Central memory CD8-positive, alpha-beta T cell (primary cell): ENCODE results near the gene DIP2C.
"Not testable (repeated sequence)": the region's sequence is repeated elsewhere in the genome, so short reads cannot be mapped to it uniquely, and the experiment has no call there.

ENCODE experiments used
- ATAC-seq: fragments of 150-1000 bp; cut with Tn5 transposase; replicated peaks from 2 replicates; pipeline ENCODE4 v1.10.0; 2022; ENCODE audit warnings: mild to moderate bottlenecking, moderate FRiP score, moderate number of reproducible peaks; ENCODE audit not compliant: poor library complexity, severe bottlenecking; ENCODE audit errors: extremely low read depth
- DNase-seq, 2 donors: peaks; one replicate each; pipeline ENCODE4 v3.0.0; 2021; ENCODE audit warnings: low spot score in 2 of 2
- H3K27ac Mint-ChIP-seq: one replicate; pipeline ENCODE4 v1.8.0; 2022; ENCODE audit warnings: low read depth, mild to moderate bottlenecking, moderate library complexity, mixed read lengths
- H3K27me3 Mint-ChIP-seq: one replicate; pipeline ENCODE4 v1.8.0; 2022; ENCODE audit warnings: mixed read lengths
- H3K36me3 Mint-ChIP-seq: one replicate; pipeline ENCODE4 v1.8.0; 2022; ENCODE audit warnings: mild to moderate bottlenecking, moderate library complexity, mixed read lengths; ENCODE audit not compliant: insufficient read depth
- H3K4me1 Mint-ChIP-seq: one replicate; pipeline ENCODE4 v1.8.0; 2022; ENCODE audit warnings: mixed read lengths
- H3K4me3 Mint-ChIP-seq: one replicate; pipeline ENCODE4 v1.8.0; 2022; ENCODE audit warnings: mild to moderate bottlenecking, moderate library complexity, mixed read lengths
- H3K9me3 Mint-ChIP-seq: one replicate; pipeline ENCODE4 v1.8.0; 2022; ENCODE audit warnings: mixed read lengths

Gene DIP2C

DNA sequence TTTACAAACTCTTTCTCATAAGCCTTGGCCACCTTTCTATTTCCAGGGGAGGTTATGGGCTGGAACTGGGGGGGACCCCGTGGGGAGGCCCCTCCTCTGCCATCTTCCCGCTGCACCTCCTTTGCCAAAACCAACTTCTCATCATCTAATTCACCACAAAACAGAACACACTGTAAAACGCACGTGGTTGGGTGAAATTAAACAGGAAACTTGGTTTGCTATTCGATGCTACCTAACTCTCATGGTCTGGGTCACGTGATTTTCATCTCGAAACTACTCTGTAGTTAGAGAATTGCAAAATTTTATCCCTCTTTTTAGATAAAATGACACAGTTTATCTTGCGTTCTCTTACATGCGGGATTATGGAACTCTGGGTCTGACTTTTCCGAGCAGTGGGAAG, 312.2 kb downstream of the DIP2C start:
- no peak for DNase-seq
- no peaks in the 10 kb centered on the region for H3K9me3 Mint-ChIP-seq
- no peak for ATAC-seq
- no peak overlapping the region for H3K4me3 Mint-ChIP-seq
- H3K27me3 Mint-ChIP-seq, result no peaks in the 10 kb centered on the region
- H3K36me3 Mint-ChIP-seq, result peaks cover 3% of the 10 kb centered on the region
- H3K4me1 Mint-ChIP-seq, result peaks cover 10% of the 10 kb centered on the region
- no peak overlapping the region for H3K27ac Mint-ChIP-seq

DNA sequence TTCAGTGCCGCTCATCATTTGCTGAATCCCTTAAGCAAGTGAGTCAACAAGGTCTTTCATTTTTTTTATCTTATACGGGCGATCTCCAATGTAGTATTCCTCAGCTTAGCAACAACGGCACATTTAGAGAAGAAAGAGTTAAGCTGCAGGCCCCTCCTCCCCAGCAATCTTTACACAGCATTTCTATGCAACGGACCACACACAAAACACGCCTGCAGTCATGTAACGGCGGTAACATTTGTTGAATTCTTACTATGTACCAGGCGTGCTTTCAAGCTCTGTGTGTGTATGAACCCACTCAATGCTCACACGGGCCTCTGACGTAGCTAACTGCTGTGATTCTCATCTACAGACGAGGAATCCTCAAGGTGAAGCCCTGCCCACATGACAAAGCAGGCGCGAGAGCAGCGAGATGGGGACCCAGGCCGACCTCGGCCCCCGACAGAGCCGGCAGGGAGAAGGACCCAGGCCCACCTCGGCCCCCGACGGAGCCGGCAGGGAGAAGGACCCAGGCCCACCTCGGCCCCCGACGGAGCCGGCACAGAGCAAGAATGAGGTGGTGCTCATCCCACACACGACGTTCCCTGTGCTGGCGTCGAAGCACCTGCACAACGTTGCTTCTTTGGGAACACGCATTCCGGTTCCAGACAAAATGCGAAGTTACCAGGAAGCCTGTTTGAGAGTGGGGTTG, 313.5 kb downstream of the DIP2C start:
- ATAC-seq, result no peak
- no peaks in the 10 kb centered on the region for H3K4me1 Mint-ChIP-seq
- no peaks in the 10 kb centered on the region for H3K27me3 Mint-ChIP-seq
- no peak overlapping the region for H3K4me3 Mint-ChIP-seq
- H3K27ac Mint-ChIP-seq, result no peak overlapping the region
- H3K9me3 Mint-ChIP-seq, result no peaks in the 10 kb centered on the region
- no peak for DNase-seq
- no peaks in the 10 kb centered on the region for H3K36me3 Mint-ChIP-seq

DNA sequence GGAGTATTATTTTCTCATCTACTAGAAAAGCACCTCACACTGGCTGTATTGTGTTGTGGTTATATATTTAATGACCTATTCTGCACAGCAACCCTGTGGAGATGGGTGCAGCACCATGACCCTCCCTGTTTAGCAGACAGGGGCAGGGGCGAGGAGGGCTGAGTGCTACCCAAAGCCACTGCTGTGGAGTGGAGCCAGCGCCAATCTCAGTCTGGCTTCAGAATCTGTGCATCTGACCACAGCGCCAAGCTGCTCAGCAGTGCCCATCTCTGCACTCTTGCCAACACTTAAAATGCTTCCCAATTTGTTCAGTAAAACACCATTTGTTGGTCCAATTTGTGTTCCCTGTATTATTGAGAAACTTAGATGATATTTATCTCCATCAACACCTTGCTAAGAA, 315.1 kb downstream of the DIP2C start:
- no peak overlapping the region for H3K4me3 Mint-ChIP-seq
- no peak overlapping the region for H3K27ac Mint-ChIP-seq
- DNase-seq (no peak), ATAC-seq (no peak)
- no peaks in the 10 kb centered on the region for H3K36me3 Mint-ChIP-seq
- H3K27me3 Mint-ChIP-seq, result no peaks in the 10 kb centered on the region
- no peaks in the 10 kb centered on the region for H3K4me1 Mint-ChIP-seq
- H3K9me3 Mint-ChIP-seq, result no peaks in the 10 kb centered on the region

DNA sequence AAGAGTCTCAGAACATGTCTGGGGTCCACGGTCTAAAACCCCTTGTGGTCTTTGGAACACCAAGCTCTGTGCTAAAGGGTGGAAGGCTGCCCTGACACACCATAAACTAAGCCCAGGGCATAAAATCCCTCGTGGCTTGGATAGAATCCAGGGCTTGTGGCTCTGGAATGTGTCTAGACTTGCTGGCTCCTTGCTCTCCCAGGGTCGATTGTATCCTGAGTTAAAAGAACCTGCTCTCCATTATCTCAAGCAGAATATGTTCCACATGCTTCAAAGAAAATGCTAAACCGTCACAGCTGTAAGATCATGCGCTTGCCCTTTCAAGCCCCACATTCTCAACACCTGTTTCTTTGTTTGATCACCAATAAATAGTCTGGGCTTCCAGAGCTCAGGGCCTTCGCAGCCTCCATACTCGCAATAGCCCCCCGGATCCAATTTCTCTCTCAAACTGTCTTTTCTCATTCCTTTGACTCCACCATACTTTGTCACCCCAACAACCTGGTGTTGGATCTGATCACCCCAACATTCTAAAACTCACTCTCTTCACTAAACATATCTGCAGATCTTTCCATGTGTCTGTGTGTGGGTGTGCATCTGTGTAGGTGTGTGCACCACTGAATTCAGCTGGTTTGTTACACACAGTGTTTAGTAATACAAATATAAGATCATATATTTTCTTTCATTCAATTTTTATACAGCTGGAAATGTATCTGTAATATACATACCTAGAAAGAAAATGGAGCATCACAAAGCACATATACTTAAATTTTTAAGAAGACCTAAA, 315.8 kb downstream of the DIP2C start:
- no peak for ATAC-seq
- H3K27me3 Mint-ChIP-seq, result no peaks in the 10 kb centered on the region
- no peak overlapping the region for H3K4me3 Mint-ChIP-seq
- H3K36me3 Mint-ChIP-seq, result no peaks in the 10 kb centered on the region
- DNase-seq, result no peak
- no peaks in the 10 kb centered on the region for H3K4me1 Mint-ChIP-seq
- H3K27ac Mint-ChIP-seq, result no peak overlapping the region
- no peaks in the 10 kb centered on the region for H3K9me3 Mint-ChIP-seq

DNA sequence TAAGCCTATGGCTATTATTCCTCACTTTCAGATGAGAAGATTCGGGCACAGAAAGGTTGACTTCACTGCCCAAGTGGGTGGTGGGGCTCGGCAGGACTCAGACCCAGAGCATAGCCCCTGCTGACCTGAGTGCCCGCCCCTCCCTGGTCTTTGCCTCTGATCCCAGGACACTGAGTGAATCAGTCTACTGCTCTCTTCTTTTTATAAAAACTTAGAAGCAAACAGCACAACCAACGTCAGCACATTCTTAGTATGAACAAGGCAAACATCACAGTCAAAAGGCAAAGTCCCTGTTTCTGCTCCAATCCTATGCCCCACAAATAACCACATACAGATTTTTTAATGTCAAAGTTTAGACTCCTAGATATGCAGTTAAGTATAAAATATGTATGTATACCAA, 316.5 kb downstream of the DIP2C start:
- no peaks in the 10 kb centered on the region for H3K9me3 Mint-ChIP-seq
- H3K4me1 Mint-ChIP-seq, result no peaks in the 10 kb centered on the region
- H3K27me3 Mint-ChIP-seq, result no peaks in the 10 kb centered on the region
- H3K36me3 Mint-ChIP-seq, result no peaks in the 10 kb centered on the region
- no peak overlapping the region for H3K27ac Mint-ChIP-seq
- H3K4me3 Mint-ChIP-seq, result no peak overlapping the region
- no peak for ATAC-seq
- no peak for DNase-seq

DNA sequence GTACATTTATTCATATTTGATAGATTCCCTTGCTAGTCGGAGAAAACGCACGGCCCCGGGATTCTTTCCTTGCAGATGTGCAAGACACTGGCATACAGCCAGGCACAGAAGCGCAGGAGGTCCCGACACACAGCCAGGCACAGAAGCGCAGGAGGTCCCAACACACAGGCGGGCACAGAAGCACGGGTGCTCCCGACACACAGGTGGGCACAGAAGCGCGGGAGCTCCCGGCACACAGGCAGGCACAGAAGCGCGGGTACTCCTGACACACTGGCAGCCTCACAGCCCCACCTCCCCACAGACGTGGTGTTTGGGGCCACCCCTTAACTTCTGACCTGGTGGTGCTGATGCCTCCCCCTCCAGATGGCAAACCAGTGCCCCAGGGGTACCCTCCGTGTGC, 316.9 kb downstream of the DIP2C start:
- H3K27ac Mint-ChIP-seq, result no peak overlapping the region
- no peaks in the 10 kb centered on the region for H3K9me3 Mint-ChIP-seq
- no peaks in the 10 kb centered on the region for H3K4me1 Mint-ChIP-seq
- no peaks in the 10 kb centered on the region for H3K36me3 Mint-ChIP-seq
- ATAC-seq (no peak), DNase-seq (no peak)
- H3K27me3 Mint-ChIP-seq, result no peaks in the 10 kb centered on the region
- no peak overlapping the region for H3K4me3 Mint-ChIP-seq

DNA sequence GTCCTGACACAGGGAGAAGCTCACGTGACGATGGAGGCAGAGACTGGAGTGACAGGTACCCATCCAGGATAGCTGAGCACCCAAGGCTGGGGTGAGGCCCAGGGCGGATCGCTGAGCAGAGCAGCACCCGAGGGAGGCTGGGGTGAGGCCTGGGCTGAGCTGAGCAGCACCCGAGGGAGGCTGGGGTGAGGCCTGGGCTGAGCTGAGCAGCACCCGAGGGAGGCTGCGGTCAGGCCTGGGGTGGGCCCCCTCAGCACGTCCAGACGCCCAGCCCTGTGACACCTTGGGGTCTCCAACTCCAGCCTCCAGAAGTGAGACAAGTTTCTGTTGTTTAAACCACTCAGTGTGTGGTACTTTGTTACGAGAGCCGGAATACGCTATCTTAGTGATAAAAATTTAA, 318.0 kb downstream of the DIP2C start:
- ATAC-seq, result no peak
- no peak for DNase-seq
- Mint-ChIP-seq H3K4me1 (no peaks in the 10 kb centered on the region), H3K36me3 (no peaks in the 10 kb centered on the region), H3K27ac (no peak overlapping the region), H3K4me3 (no peak overlapping the region), H3K9me3 (no peaks in the 10 kb centered on the region), H3K27me3 (no peaks in the 10 kb centered on the region)

DNA sequence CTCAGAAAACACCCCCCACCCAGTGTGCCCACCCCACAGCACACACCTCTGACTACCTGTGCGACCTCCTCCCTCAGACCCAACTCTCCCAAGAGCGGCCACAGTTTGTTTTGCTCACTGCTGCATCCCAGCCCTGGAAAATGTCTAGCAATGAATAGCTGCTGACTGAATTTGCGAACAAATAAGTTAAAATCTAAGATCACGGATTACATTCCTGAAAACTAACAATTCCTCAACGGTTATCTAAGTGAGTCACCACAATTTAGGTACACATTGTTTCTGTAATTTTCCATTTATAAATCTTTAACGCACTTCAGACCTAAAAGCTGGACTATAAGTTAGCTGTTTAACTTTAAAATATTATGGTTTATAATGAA, 319.0 kb downstream of the DIP2C start:
- no peaks in the 10 kb centered on the region for H3K9me3 Mint-ChIP-seq
- H3K36me3 Mint-ChIP-seq, result no peaks in the 10 kb centered on the region
- DNase-seq (no peak), ATAC-seq (no peak)
- H3K4me3 Mint-ChIP-seq, result no peak overlapping the region
- no peak overlapping the region for H3K27ac Mint-ChIP-seq
- H3K4me1 Mint-ChIP-seq, result no peaks in the 10 kb centered on the region
- no peaks in the 10 kb centered on the region for H3K27me3 Mint-ChIP-seq

DNA sequence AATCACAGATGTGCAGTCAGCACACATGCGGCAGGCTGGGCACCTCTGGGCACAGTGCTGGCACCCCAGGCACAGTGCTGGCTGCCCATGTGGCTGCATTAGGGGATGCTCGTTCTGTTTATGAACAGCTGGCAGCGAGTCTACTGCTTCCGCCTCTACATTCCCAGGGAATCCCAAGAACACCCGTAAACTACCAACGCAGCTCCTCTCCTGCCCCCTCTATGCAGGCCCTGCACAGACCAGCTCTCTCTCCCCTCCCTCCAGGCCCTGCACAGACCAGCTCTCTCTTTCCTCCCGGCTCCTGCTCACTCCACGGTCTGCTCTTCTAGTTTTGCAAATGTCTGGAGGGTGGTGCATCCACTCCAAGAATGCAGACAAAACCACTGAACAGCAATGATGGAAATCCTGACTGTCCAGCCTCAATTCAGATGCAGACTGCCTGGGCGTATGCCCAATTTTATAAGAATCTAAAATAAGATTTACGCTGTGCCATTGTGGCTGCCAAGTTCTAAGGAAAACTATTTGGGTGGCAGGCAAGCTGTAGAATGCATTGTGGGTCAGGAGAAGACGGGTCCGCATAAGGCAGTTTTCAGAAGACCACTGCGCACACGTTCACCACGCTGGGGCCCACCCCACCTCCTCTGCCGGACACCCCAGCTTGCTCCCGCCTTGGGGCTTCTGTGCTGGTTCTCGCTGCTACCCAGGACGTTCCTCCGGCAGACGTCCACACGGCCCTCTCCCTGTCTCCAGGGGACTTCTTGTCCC, 319.6 kb downstream of the DIP2C start:
- DNase-seq (no peak), ATAC-seq (no peak)
- H3K36me3 Mint-ChIP-seq, result no peaks in the 10 kb centered on the region
- no peaks in the 10 kb centered on the region for H3K4me1 Mint-ChIP-seq
- no peaks in the 10 kb centered on the region for H3K27me3 Mint-ChIP-seq
- no peak overlapping the region for H3K4me3 Mint-ChIP-seq
- H3K27ac Mint-ChIP-seq, result no peak overlapping the region
- no peaks in the 10 kb centered on the region for H3K9me3 Mint-ChIP-seq

DNA sequence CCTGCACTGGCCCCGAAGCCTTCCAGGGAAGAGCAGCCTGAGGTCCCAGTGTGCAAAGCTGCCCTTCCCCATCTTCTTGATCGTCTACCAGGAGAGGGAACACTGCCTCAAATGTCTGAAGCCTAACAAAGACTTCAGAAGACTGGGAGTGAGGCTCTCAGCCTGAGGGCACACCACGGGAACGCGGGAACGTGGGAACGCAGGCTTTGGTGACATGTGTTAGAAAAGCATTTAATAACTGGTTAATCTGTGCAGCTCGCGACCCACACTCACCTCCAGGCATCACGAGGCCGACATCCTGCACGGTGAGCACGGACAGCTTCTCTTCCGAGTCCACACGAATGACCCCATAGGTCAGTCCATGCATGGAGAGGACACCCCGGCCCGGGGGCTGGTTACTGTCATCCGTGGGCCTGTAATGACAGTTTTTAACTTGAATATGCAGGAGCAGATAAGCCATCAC, 320.2 kb downstream of the DIP2C start:
- DNase-seq (no peak), ATAC-seq (no peak)
- Mint-ChIP-seq H3K36me3 (no peaks in the 10 kb centered on the region), H3K27ac (no peak overlapping the region), H3K4me1 (no peaks in the 10 kb centered on the region), H3K27me3 (no peaks in the 10 kb centered on the region), H3K9me3 (no peaks in the 10 kb centered on the region), H3K4me3 (no peak overlapping the region)

DNA sequence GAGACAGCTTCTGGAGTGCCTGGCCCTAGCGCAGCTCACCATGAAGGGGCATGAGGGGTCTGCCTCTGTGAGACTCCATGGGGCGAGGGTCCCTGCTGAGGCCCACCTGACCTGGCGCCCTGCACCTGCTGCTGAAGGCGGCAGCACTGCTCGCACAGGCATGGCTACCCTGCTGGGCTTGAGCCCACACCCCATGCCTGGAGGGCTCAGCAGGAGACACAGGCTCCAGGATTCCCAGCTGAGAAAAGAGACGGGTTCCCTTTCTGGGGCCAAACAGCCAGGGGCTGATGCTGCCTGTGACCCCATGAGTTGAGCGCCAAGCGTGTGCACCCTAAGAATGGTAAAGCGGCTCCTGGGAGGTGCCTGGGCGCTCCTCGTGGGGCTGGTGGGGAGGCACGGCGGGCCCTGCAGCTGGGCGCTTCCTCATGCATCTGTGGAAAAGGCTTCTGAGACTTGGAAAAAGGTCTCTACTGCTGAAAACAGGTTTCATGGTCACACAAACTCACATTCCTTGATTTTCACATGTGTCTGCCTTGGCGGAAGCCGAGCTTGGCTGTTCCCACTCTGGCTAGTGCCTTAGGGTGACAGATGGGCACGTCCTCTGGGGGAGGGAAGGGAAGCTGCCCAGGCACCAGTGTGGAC, 320.8 kb downstream of the DIP2C start:
- ATAC-seq, result no peak
- no peak overlapping the region for H3K27ac Mint-ChIP-seq
- H3K4me1 Mint-ChIP-seq, result no peaks in the 10 kb centered on the region
- no peaks in the 10 kb centered on the region for H3K9me3 Mint-ChIP-seq
- H3K27me3 Mint-ChIP-seq, result no peaks in the 10 kb centered on the region
- H3K36me3 Mint-ChIP-seq, result no peaks in the 10 kb centered on the region
- H3K4me3 Mint-ChIP-seq, result no peak overlapping the region
- no peak for DNase-seq

DNA sequence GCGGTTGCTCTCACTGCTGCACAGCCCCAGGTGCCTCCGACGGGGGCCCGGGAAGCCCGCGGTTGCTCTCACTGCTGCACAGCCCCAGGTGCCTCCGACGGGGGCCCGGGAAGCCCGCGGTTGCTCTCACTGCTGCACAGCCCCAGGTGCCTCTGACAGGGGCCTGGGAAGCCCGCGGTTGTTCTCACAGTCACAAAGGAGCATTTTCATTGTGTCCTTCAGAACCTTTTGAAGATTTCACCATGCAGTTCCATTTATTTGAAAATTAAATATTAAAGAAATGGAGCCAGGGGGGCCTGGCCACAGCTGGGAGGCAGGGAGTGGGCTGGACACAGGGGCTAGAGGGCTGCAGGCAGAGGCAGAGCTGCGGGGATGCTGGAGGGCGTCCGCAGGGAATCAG, 321.4 kb downstream of the DIP2C start:
- not testable (repeated sequence) for H3K4me3 Mint-ChIP-seq, H3K27me3 Mint-ChIP-seq, H3K36me3 Mint-ChIP-seq, H3K27ac Mint-ChIP-seq, H3K9me3 Mint-ChIP-seq, H3K4me1 Mint-ChIP-seq, ATAC-seq, DNase-seq
